Measurements from ENCODE around the gene CACNA1C.

Gene CACNA1C

DNA sequence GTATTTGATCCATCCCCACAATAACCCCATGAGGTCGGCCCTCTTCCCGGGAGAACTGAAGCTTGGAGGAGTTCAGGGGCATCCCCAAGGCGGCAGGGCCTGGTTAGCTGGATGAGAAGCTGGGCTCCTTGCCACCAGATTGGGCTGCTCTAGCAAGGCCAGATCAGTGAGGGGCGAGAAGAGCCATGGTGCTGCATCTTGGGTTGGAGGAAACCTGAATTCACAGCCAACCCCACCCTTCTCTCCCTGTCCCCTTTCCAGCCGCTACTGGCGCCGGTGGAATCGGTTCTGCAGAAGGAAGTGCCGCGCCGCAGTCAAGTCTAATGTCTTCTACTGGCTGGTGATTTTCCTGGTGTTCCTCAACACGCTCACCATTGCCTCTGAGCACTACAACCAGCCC, 513.4 kb downstream of the CACNA1C start:
- no peak for DNase-seq (ENCODE audit: low read depth in 2 of 2, low spot score in 1 of 2)

DNA sequence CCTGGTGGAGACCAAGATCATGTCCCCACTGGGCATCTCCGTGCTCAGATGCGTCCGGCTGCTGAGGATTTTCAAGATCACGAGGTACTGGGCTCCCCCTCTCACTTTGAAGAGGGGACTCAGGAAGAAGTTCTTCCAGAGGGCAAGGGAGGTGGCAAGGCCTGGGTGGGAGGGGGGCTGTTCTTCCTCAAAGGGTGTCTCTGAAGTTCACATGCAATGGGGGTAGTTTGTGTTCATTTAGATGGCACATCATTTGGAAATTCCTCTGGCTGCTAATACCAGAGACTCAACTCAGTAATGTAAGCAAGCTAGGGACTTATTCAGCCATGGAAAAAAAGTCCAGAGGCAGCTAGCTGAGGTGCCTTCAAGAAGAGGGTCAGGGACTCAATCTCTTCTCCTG, 514.9 kb downstream of the CACNA1C start:
- DNase-seq (ENCODE audit: low read depth in 2 of 2, low spot score in 1 of 2), result no peak

GRCh38 chr12:2570562-2570961, 517.8 kb downstream of the CACNA1C start:
- no peak for DNase-seq (ENCODE audit: low read depth in 2 of 2, low spot score in 1 of 2)

GRCh38 chr12:2574355-2574935, 521.7 kb downstream of the CACNA1C start:
- no peak for DNase-seq (ENCODE audit: low read depth in 2 of 2, low spot score in 1 of 2)

GRCh38 chr12:2575245-2575644, 522.5 kb downstream of the CACNA1C start:
- no peak for DNase-seq (ENCODE audit: low read depth in 2 of 2, low spot score in 1 of 2)

- no peak for DNase-seq (ENCODE audit: low read depth in 2 of 2, low spot score in 1 of 2)
Observed at GRCh38 chr12:2578211-2578610, 525.4 kb downstream of the CACNA1C start.

DNA sequence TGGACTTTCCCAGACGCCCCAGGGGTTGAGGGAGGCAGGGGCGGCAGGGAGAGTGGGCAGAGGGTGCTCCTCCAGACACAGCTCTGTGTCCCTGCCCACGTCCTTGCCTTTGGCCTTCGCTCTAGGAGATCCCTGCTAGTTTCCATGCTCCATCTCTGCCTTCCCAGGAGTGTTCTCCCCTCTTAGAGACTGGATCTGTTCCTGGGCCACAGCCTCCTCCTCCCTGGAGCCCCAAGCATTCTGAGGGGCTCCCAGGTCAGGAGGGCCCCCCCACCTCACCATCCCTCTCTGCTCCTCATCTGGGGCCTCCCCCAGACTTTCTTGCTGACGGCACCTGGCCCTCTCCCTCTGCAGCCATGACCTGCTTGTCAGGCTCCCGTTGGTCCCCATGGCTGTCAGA, 526.0 kb downstream of the CACNA1C start:
- DNase-seq (ENCODE audit: low read depth in 2 of 2, low spot score in 1 of 2), result no peak

DNA sequence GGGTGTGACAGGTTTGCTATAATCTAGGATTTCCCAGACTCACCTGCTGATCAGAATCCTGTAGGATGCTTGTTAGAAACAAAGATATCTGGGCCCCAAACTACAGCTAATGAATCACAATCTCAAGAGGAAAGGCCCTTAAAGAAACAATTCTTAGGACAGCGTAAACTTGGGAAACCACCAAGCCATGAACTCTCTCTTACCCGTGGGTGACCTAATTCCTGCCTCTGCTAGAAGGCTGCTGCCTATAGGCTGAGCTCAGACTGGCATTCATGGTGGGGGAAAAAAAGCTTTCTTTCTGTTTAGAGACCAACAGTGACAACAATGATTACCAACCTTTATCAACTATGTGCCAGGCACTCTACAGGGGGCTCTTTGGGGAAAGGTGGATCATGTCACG, 528.0 kb downstream of the CACNA1C start:
- DNase-seq (ENCODE audit: low read depth in 2 of 2, low spot score in 1 of 2), result no peak

GRCh38 chr12:2581293-2582045, 528.7 kb downstream of the CACNA1C start:
- no peak for DNase-seq (ENCODE audit: low read depth in 2 of 2, low spot score in 1 of 2)

DNA sequence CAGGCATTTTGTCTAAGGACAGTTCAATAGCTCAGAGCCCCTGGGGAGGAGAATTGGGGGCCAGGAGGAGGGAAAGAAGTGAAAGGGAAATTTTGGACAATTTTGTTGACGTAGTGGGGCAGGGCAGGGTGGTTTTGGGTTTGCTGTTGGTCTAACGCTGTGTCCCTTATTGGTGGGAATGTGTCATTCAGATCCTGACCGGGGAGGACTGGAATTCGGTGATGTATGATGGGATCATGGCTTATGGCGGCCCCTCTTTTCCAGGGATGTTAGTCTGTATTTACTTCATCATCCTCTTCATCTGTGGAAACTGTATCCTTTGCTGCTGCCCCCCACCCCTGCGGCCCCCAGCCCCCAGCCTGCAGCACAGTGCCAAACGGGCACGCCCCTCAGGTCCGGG, 529.8 kb downstream of the CACNA1C start:
- no peak for DNase-seq (ENCODE audit: low read depth in 2 of 2, low spot score in 1 of 2)

DNA sequence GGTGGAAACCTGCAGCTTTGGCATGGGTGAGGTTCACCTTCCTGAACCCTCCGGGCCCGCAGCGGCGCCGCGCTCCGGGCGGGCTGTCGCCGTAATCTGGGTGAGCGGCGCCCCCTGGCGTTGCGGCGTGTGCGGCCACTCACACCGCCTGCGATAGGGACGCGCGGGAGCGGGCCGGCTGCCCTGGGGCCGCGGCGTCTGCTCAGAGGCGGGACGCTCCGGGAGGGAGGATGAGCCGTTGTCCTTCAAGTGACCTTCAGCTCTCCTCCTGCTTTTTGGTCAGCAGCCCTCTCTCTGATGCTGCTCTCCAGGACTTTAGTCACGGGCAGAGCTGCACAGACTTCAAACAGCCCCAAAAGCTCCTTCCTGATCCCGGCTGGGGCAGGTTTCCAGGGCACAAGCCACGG, 530.3 kb downstream of the CACNA1C start:
- no peak for DNase-seq (ENCODE audit: low read depth in 2 of 2, low spot score in 1 of 2)

- DNase-seq (ENCODE audit: low read depth in 2 of 2, low spot score in 1 of 2), result no peak
Observed at GRCh38 chr12:2583642-2584401, 531.0 kb downstream of the CACNA1C start.

- DNase-seq (ENCODE audit: low read depth in 2 of 2, low spot score in 1 of 2), result no peak
Observed at GRCh38 chr12:2586156-2587038, 533.6 kb downstream of the CACNA1C start.

- DNase-seq (ENCODE audit: low read depth in 2 of 2, low spot score in 1 of 2), result no peak
Observed at GRCh38 chr12:2588345-2588744, 535.6 kb downstream of the CACNA1C start.

DNA sequence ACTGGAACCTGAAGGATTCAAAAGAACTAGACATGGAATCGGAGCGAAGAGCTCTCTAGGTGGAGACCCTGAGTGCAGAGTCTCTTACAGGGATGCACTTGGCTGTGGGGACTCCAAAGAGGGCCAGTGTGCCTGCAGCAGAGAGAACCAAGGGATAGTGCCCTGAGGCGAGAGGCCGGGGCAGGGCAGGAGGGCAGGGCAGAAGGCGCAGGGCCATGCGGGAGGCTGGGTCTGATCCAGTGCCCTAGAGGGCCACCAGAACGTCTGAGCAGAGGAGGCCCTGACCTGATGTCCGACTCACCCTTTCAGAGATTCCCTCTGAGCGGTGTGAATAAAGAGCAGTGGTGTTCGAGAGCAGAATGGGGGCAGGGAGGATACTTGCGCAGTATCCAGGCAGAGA, 536.6 kb downstream of the CACNA1C start:
- DNase-seq (ENCODE audit: low read depth in 2 of 2, low spot score in 1 of 2), result no peak

GRCh38 chr12:2593045-2593444, 540.3 kb downstream of the CACNA1C start:
- no peak for DNase-seq (ENCODE audit: low read depth in 2 of 2, low spot score in 1 of 2)

GRCh38 chr12:2596441-2596840, 543.7 kb downstream of the CACNA1C start:
- DNase-seq (ENCODE audit: low read depth in 2 of 2, low spot score in 1 of 2), result no peak

GRCh38 chr12:2605301-2605700, 552.5 kb downstream of the CACNA1C start:
- no peak for DNase-seq (ENCODE audit: low read depth in 2 of 2, low spot score in 1 of 2)

DNA sequence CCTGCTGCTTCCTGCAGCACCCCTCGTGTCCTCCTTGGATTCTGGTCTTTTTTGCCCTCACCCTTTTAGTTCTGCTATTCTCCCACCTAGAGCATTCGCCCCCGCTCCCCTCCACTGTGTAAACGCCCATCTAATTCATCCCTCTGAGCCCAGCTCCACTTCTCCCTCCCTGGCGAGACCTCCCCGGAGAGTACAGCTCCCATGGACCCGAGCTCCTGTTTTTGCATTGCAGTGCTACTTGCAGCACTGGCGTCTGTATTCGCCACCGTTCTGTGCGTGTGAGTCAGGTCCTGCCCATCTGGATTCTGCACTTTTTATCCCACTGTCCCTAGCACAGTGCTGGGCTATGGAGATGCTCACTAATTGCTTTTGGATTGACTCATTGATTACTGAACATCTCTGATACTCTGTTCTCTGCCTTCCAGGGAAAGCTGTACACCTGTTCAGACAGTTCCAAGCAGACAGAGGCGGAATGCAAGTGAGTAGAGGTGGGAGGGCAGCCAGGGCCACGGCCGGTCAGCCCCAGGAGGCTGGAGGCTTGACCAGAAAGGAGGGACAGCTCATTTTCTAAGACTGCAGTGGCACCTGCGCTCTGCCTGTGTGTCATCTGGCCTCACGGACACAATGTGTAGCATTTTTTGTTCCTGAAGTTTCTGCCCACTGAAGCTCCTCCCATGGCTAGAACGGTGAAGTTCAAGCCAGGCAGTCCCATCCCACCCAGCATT, 553.6 kb downstream of the CACNA1C start:
- DNase-seq (ENCODE audit: low read depth in 2 of 2, low spot score in 1 of 2), result no peak

- no peak for DNase-seq (ENCODE audit: low read depth in 2 of 2, low spot score in 1 of 2)
Observed at GRCh38 chr12:2607881-2608607, 555.3 kb downstream of the CACNA1C start.
